GM10248 (cell line): ENCODE data around the gene GAS2.

Experiments
- CTCF ChIA-PET: fragments of 300-600 bp; sonication (Branson Sonifier 250); formaldehyde crosslinking; extraction: SDS; loops from one replicate; lab custom pipeline; 2021; ENCODE audit warnings: antibody characterized with exemption; lab: Yijun Ruan, JAX
- POLR2A ChIA-PET: fragments of 350-650 bp; sonication (Branson Sonifier 250); formaldehyde crosslinking; extraction: SDS; loops from one replicate; lab custom pipeline; 2020; ENCODE audit warnings: antibody characterized with exemption; lab: Yijun Ruan, JAX
- DNase-seq: peaks from one replicate; pipeline ENCODE4 v3.0.0; 2012; ENCODE audit errors: extremely low spot score
- CTCF ChIP-seq: IDR thresholded peaks from 2 replicates; pipeline ENCODE4 v1.5.1; 2012; ENCODE audit warnings: mild to moderate bottlenecking, low read depth; ENCODE audit errors: extremely low read depth, missing control alignments, control extremely low read depth

Gene GAS2

GRCh38 chr11:22730319-22730718 is 63.9 kb downstream of the GAS2 start:
- ChIA-PET POLR2A (no interaction called here), CTCF (interaction anchor here (1.2 to 1.4 kb wide), 2 partner anchors 59 to 395 kb away, joined by 3 to 4 read pairs; no protein-coding TSS in a partner anchor)
- no peak for DNase-seq

GRCh38 chr11:22732588-22732987 is 66.2 kb downstream of the GAS2 start:
- no peak for TF ChIP-seq CTCF
- ChIA-PET POLR2A (no interaction called here), CTCF (no interaction called here)
- no peak for DNase-seq

More at GRCh38 chr11:22730319-22730718, 63.9 kb downstream of the GAS2 start:
- peak; percentile 36 for TF ChIP-seq CTCF

- DNase-seq: no peak
- no peak for TF ChIP-seq CTCF
- CTCF ChIA-PET: no interaction called here
- POLR2A ChIA-PET: no interaction called here
Measured at GRCh38 chr11:22733475-22734248, 67.3 kb downstream of the GAS2 start.

GRCh38 chr11:22734628-22735345 is 68.4 kb downstream of the GAS2 start:
- DNase-seq: no peak
- CTCF ChIA-PET: no interaction called here
- POLR2A ChIA-PET: no interaction called here
- TF ChIP-seq CTCF: no peak

GRCh38 chr11:22742157-22742613 is 75.8 kb downstream of the GAS2 start:
- ChIA-PET POLR2A (no interaction called here), CTCF (interaction anchor here (1.2 kb wide), 1 partner anchor 59 kb away, joined by 3 read pairs; no protein-coding TSS in a partner anchor)
- no peak for DNase-seq
- TF ChIP-seq CTCF: no peak

- TF ChIP-seq CTCF: no peak
- CTCF ChIA-PET: interaction anchor here (3.2 kb wide), 1 partner anchor 38 kb away, joined by 9 read pairs; no protein-coding TSS in a partner anchor
- POLR2A ChIA-PET: no interaction called here
- no peak for DNase-seq
Measured at GRCh38 chr11:22749536-22749935, 83.1 kb downstream of the GAS2 start.
